Upper lobe of left lung (tissue), 4 donors: ENCODE data around the gene DDX59.

Source experiments
- POLR2AphosphoS5 ChIP-seq, 2 donors: sonication (generic); formaldehyde crosslinking; IDR thresholded peaks; one replicate each; pipeline ENCODE4 v1.5.1; 2017; ENCODE audit warnings: antibody characterized with exemption in 2 of 2
- TF ChIP-seq, protein P1 (sequence below), 6 experiments: fragments of 450-650 bp in 4 of 6; fragments of 200-600 bp in 2 of 6; sonication (generic) in 2 of 6; IDR thresholded peaks; one replicate each; pipeline ENCODE4 v1.5.1; 2016 to 2019; ENCODE audit warnings: antibody characterized with exemption in 6 of 6

DNA sequence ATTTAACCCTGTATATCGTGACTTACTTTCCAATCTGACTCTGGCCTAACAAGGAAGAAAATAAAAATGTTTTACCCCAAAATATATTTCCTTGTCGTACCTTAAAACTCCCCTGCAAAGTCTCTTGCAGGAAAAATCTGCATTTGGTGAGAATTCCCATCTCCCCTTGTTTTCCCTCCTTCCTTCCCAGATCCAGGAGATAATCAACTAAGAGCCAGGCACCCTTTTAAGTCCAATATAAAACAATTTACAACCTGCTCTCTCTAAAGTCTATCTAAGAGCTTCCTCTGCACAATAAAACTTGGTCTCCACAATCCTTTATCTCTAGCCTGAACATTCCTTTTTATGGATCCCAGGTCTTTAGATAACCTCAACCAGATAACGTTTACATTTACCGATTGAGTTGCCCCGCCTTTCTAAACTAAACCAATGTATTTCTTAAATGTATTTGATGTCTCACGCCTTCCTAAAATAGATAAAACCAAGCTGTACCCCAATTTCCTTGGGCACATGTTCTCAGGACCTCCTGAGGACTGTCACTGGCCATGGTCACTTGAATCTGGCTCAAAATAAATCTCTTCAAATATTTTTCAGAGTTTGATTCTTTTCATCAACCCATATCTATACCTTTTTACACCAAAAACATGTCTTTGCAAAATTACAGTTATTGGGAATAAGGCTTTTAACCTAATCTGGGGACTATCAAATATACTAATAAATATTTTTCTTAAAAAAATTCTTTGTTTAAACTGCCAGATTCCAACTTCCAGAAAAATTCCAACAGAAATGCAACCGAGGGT is 993 bp downstream of the DDX59 start:
- TF ChIP-seq, protein P1, sequence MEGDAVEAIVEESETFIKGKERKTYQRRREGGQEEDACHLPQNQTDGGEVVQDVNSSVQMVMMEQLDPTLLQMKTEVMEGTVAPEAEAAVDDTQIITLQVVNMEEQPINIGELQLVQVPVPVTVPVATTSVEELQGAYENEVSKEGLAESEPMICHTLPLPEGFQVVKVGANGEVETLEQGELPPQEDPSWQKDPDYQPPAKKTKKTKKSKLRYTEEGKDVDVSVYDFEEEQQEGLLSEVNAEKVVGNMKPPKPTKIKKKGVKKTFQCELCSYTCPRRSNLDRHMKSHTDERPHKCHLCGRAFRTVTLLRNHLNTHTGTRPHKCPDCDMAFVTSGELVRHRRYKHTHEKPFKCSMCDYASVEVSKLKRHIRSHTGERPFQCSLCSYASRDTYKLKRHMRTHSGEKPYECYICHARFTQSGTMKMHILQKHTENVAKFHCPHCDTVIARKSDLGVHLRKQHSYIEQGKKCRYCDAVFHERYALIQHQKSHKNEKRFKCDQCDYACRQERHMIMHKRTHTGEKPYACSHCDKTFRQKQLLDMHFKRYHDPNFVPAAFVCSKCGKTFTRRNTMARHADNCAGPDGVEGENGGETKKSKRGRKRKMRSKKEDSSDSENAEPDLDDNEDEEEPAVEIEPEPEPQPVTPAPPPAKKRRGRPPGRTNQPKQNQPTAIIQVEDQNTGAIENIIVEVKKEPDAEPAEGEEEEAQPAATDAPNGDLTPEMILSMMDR (IDR thresholded peaks at IDR 0.05) = no peak
- no peak for TF ChIP-seq POLR2AphosphoS5 (IDR thresholded peaks at IDR 0.05)
